GM10266 (cell line): Measurements from ENCODE around the gene RAB8A.

Experiments used
- DNase-seq: peaks from one replicate; pipeline ENCODE4 v3.0.0; 2012; ENCODE audit errors: extremely low spot score
- TF ChIP-seq, protein P1 (sequence below): IDR thresholded peaks from 2 replicates; pipeline ENCODE4 v1.5.1; 2012; ENCODE audit warnings: mild to moderate bottlenecking, low read depth; ENCODE audit not compliant: control insufficient read depth, insufficient read depth; ENCODE audit errors: missing control alignments

The RAB8A gene

DNA sequence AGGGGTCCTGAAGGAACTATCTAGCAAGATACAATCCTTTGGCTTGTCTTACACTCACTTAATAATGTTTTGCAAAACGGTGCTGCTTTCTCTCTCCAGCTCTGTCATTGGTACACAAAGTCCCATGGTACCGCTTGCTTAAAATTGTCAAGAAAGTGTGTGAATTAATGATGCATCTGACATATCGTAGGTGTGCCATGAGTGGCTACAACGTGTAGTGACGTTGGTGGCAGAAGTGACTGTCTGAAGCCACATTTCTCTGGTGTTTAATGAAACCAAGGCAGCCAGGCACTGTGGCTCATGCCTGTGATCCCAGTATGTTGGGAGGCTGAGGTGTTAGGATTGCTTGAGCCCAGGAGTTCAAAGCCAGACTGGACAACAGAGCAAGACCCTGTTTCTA is 34.4 kb downstream of the RAB8A start:
- TF ChIP-seq, protein P1, sequence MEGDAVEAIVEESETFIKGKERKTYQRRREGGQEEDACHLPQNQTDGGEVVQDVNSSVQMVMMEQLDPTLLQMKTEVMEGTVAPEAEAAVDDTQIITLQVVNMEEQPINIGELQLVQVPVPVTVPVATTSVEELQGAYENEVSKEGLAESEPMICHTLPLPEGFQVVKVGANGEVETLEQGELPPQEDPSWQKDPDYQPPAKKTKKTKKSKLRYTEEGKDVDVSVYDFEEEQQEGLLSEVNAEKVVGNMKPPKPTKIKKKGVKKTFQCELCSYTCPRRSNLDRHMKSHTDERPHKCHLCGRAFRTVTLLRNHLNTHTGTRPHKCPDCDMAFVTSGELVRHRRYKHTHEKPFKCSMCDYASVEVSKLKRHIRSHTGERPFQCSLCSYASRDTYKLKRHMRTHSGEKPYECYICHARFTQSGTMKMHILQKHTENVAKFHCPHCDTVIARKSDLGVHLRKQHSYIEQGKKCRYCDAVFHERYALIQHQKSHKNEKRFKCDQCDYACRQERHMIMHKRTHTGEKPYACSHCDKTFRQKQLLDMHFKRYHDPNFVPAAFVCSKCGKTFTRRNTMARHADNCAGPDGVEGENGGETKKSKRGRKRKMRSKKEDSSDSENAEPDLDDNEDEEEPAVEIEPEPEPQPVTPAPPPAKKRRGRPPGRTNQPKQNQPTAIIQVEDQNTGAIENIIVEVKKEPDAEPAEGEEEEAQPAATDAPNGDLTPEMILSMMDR, result no peak
- no peak for DNase-seq

GRCh38 chr19:16148443-16149229 is 36.9 kb downstream of the RAB8A start:
- TF ChIP-seq, protein P1, result no peak
- no peak for DNase-seq

DNA sequence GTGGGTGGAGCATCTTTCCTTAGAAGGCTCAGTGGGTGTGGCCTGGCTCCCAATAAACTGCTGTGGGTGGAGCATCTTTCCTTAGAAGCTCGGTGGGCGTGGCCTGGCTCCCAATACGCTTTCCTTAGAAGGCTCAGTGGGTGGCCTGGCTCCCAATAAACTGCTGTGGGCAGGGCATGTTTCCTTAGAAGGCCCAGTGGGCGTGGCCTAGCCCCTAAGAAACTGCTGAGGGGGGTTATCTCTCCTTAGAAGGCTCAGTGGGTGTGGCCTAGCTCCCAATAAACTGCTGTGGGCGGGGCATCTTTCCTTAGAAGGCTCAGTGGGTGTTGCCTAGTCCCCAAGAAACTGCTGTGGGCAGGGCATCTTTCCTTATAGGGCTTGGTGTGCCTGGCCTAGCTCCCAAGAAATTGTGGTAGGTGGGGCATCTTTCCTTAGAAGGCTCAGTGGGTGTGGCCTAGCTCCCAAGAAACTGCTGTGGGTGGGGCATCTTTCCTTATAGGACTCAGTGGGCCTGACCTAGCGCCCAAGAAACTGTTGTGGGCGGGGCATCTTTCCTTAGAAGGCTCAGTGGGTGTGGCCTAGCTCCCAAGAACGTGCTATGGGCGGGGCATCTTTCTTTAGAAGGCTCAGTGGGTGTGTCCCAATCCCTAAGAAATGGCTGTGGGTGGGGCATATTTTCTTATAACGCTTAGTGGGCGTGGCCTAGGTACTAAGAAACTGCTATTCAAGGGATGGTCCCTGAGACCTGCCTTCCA is 42.1 kb downstream of the RAB8A start:
- DNase-seq, result no peak
- TF ChIP-seq, protein P1, result no peak

DNA sequence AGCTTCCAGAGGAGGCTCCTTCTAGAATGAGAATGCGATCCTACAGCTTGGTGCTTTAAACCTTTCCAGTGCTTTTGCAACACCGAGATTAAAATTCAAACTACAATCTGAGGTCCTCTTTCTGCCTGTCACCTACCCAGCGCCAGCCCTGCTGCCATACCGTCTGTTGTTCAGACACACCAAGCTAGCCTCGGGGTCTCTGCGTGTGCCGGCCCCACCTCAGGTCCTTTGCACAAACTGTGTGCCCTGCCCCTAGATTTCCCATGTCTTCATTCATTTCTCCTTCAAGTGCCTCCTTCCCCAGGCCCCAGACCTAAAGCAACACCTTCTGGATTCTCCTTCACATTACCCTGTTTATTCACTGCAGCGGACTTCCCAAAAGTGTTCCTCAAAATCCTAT is 42.9 kb downstream of the RAB8A start:
- TF ChIP-seq, protein P1, result no peak
- no peak for DNase-seq

DNA sequence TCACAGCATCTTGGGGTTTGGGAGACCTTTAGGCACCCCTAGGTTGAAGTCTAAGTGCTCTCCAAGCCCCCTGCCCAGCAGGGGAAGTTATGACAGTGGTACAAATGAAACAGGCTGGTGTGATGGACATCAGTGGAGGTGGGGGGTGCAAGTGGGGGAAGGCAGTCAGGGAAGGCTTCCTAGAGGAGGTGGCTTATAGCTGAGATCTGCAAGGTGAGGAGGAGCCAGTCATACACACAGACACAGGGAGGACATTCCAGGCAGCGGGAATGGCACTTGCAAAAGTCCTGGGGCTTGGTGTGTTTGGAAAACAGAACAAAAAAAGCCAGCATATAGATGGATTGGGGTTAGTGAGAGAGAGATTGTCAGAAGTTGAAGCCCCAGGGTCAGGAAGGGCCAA is 43.4 kb downstream of the RAB8A start:
- TF ChIP-seq, protein P1, result no peak
- no peak for DNase-seq

- TF ChIP-seq, protein P1, result no peak
- DNase-seq, result no peak
Measured at GRCh38 chr19:16156904-16157303, 45.2 kb downstream of the RAB8A start.

- DNase-seq, result no peak
- TF ChIP-seq, protein P1, result no peak
Measured at GRCh38 chr19:16157601-16158000, 45.9 kb downstream of the RAB8A start.
